Erythroblast (primary cell): ENCODE measurements around the gene KSR1.

Experiments used
- DNase-seq, 2 experiments: peaks; one replicate each; lab custom pipeline; 2025; lab: John Stamatoyannopoulos, UW
- GATA1 ChIP-seq: IDR thresholded peaks from 2 replicates; pipeline ENCODE4 v1.6.1; 2011; ENCODE audit warnings: low read depth, mild to moderate bottlenecking, control low read depth, low read length, moderate library complexity
- POLR2A ChIP-seq: IDR thresholded peaks from 2 replicates; pipeline ENCODE4 v1.6.1; 2011; ENCODE audit warnings: mild to moderate bottlenecking, low read length

KSR1 gene

GRCh38 chr17:27558842-27559505 is 102.7 kb downstream of the KSR1 start:
- DNase-seq: no peak
- TF ChIP-seq GATA1: no peak
- TF ChIP-seq POLR2A: no peak

- no peak for DNase-seq
Measured at GRCh38 chr17:27559506-27560481, 103.5 kb downstream of the KSR1 start.

GRCh38 chr17:27560668-27561067 is 104.4 kb downstream of the KSR1 start:
- DNase-seq: no peak
- TF ChIP-seq POLR2A (no peak), GATA1 (no peak)

More at GRCh38 chr17:27559506-27560481, 103.5 kb downstream of the KSR1 start:
- TF ChIP-seq POLR2A: no peak

- no peak for DNase-seq
- no peak for TF ChIP-seq POLR2A
- no peak for TF ChIP-seq GATA1
Measured at GRCh38 chr17:27562777-27563455, 106.7 kb downstream of the KSR1 start.

DNA sequence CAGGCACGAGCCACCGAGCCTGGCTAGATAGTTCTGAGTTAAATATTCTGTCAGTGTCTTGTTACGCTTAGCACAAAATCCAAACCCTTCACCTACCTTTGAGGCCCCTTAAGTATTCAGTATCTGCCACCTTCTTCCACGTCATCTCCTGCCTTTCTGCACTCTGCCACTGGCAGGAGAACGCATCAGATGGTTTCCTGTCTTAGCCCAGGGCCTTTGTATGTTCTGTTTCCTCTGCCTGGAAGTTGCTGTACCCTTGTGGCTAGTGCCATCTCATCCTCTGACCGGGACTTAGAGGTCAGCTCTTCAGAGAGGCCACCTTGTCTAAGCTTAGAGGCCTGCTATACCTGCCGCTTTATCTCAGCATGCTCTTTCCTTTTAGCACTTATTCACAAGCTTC is 107.3 kb downstream of the KSR1 start:
- DNase-seq: no peak

DNA sequence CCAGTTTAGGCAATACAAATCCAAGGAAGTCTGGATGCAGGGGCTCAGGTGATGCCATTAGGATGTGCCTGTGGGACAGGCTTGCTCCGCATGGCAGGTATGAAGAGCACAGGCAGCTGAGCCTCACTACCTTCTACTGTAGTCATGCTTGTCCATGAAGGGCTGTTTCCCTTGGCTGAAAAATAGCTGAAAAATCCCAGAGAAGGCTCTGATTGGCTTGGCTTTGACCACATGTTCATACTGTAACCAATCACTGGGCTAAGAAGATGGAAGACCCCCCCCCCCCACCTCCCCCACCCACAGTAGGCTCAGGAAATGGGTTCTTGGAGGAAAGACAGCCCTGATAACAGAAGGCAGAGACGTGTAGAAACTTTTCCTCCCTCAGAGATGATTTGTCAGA is 108.2 kb downstream of the KSR1 start:
- no peak for TF ChIP-seq POLR2A
- no peak for TF ChIP-seq GATA1
- peak; percentile 26 to 48 for DNase-seq

More for the DNA sequence above, 107.3 kb downstream of the KSR1 start:
- TF ChIP-seq GATA1: no peak
- TF ChIP-seq POLR2A: no peak

GRCh38 chr17:27565874-27566670 is 109.8 kb downstream of the KSR1 start:
- TF ChIP-seq GATA1 (no peak), POLR2A (no peak)
- DNase-seq: no peak

GRCh38 chr17:27566671-27567562 is 110.7 kb downstream of the KSR1 start:
- TF ChIP-seq GATA1 (no peak), POLR2A (no peak)
- DNase-seq: peak; percentile 25 to 44

- TF ChIP-seq GATA1 (no peak), POLR2A (no peak)
Measured at GRCh38 chr17:27567563-27567859, 111.3 kb downstream of the KSR1 start.

GRCh38 chr17:27568216-27568615 is 112.0 kb downstream of the KSR1 start:
- no peak for TF ChIP-seq POLR2A
- no peak for TF ChIP-seq GATA1
- no peak for DNase-seq

More at GRCh38 chr17:27567563-27567859, 111.3 kb downstream of the KSR1 start:
- DNase-seq: no peak

- DNase-seq: no peak
- TF ChIP-seq GATA1 (no peak), POLR2A (no peak)
Measured at GRCh38 chr17:27568811-27569210, 112.6 kb downstream of the KSR1 start.

DNA sequence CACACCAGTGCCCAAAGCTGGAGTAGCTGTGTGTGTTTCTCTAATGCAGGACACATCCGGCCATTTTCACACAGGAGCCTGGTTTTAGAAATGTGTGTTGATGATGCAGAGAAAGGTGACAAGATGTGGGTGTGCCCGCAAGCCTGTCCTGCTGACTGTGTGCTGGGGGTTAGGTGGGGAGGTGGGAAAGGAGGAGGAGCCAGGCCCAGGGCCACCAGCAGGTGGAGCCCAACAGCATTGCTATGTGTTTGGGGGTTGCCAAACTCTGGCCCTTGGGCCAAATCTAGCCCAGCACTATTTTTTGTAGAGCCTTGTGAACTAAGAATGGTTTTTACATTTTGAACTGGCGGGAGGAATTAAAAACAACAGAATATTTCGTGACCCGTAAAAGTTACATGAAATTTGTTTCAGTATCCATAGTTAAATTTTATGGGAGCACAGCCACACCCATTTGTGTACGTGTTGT is 113.0 kb downstream of the KSR1 start:
- DNase-seq: peak; percentile 88 to 90
- TF ChIP-seq GATA1: no peak
- TF ChIP-seq POLR2A: no peak
